ENCODE data around the gene DLL1. TPM values are rescaled to one million over a fixed set of nuclear protein-coding genes. Genes with fewer than 3 reads are reported as not detected.

DLL1 gene
- not detected in 2 replicates for total RNA-seq (2011; cell fraction: chromatin; rRNA removed; ENCODE audit: low replicate concordance)
- not detected in 2 replicates for total RNA-seq (2011; cell fraction: nucleolus; rRNA removed)
- not detected in 2 replicates for total RNA-seq (2011; cell fraction: nucleoplasm; rRNA removed)
- total RNA-seq (2014; rRNA removed), result not detected in 2 replicates
- not detected in 2 replicates for total RNA-seq (2014; rRNA removed; fragmentation: Illumina TruSeq; extraction: Trizol)
- not detected in 2 replicates for total RNA-seq (2015; rRNA removed; fragmentation: Illumina TruSeq; extraction: Trizol)
- not detected in 2 replicates for total RNA-seq (2021)
- not detected in 2 replicates for polyA plus RNA-seq (2011; rRNA removed)
- polyA plus RNA-seq (2011; cell fraction: cytosol; rRNA removed), result 0.03 TPM in 1 of 2 replicates, not detected in the other
- not detected in 2 replicates for polyA plus RNA-seq (2011; cell fraction: nucleus; rRNA removed)
- polyA plus RNA-seq (2012), result 0.03 TPM in 1 of 2 replicates, not detected in the other
- polyA plus RNA-seq (2014; fragmentation: Illumina TruSeq; extraction: Trizol), result not detected in 2 replicates
- not detected for polyA plus RNA-seq (2014; fragmentation: Nextera tagmentation; extraction: Ambion mirVana)
- polyA plus RNA-seq (2014; rRNA removed), result not detected in 2 replicates
- not detected in 2 replicates for polyA minus RNA-seq (2011; rRNA and poly(A)+ RNA removed)
- polyA minus RNA-seq (2011; cell fraction: cytosol; rRNA and poly(A)+ RNA removed), result not detected in 2 replicates
- polyA minus RNA-seq (2011; cell fraction: nucleus; rRNA and poly(A)+ RNA removed), result not detected in 2 replicates
- Bru-seq, nascent RNA, result not detected
- BruChase-seq, experiment 1, labeled RNA remaining after a 2-hour chase, result not detected
- BruChase-seq, experiment 2, labeled RNA remaining after a 6-hour chase, result percentile 24 among the genes with signal in this experiment
- long read RNA-seq, experiment 1, partial matches to known transcripts, result 0 of 2 reads
- long read RNA-seq, experiment 1, other reads (novel, unspliced or antisense), result 2 of 2 reads
- long read RNA-seq, experiment 2, result 0 reads
- long read RNA-seq, experiment 3, result 0 reads

GRCh38 chr6:170290296-170291128 lies at the start of gene DLL1:
Gene DLL1 (minus strand): TSS chr6:170291078. CDS start chr6:170290139, 939 bp downstream.
- no peaks in the 10 kb centered on the region for H3K79me2 ChIP-seq (ENCODE audit: control insufficient read depth, insufficient read depth, low read length)
- H3K27me3 ChIP-seq (ENCODE audit: control insufficient read depth in 2 of 2, insufficient read depth in 2 of 2, low read length in 2 of 2), result peaks cover 65 to 93% of the 10 kb centered on the region in 2 experiments
- no peaks in the 10 kb centered on the region for H3K36me3 ChIP-seq (ENCODE audit: control insufficient read depth, insufficient read depth, low read length)
- H4K20me1 ChIP-seq (replicated peaks; ENCODE audit: control insufficient read depth, insufficient read depth, low read length), result peaks cover 25% of the 10 kb centered on the region
- in situ Hi-C loops (cut with MboI) (no loop called here), intact Hi-C loops (cut with micrococcal nuclease) (loop anchor here (5.0 to 10.0 kb wide), 2 partner anchors 137 to 224 kb away; no protein-coding TSS in a partner anchor)
- DNase-seq (ENCODE audit: extremely low read depth in 1 of 4, low spot score in 3 of 4) (no peak), FAIRE-seq (no peak), ATAC-seq (no peak)
- H3K27ac ChIP-seq (ENCODE audit: extremely low read depth, low read depth, low read length), result no peak within 1 kb of the TSS
- 21% methylated on average over 54 of the region's 83 CpGs for WGBS (ENCODE audit: insufficient coverage, low coverage, missing lambda C conversion rate)
- no peak within 1 kb of the TSS for H2AFZ ChIP-seq (ENCODE audit: low read depth, low read length)
- H3K4me1 ChIP-seq (replicated peaks in 1 of 2; ENCODE audit: control insufficient read depth in 2 of 2, insufficient read depth in 2 of 2, low read length in 2 of 2), result peaks cover 0 to 44% of the 10 kb centered on the region in 2 experiments; a peak in 4 of 5 replicates
- CTCF ChIA-PET (ENCODE audit: low intra/inter-chr PET ratio), result interaction anchor here (0.5 kb wide), 1 partner anchor 227 kb away, joined by 3 read pairs; no protein-coding TSS in a partner anchor
- H3K9me1 ChIP-seq (ENCODE audit: control insufficient read depth, insufficient read depth, low read length), result no peaks in the 10 kb centered on the region
- H3K9me3 ChIP-seq (replicated peaks; ENCODE audit: control insufficient read depth, insufficient read depth, low read depth, low read length), result no peaks in the 10 kb centered on the region
- H3K4me2 ChIP-seq (ENCODE audit: insufficient read depth, low read length), result no peak within 1 kb of the TSS
- POLR2A ChIA-PET, result interaction anchor here (0.8 kb wide), 1 partner anchor 9 kb away, joined by 4 read pairs; no protein-coding TSS in a partner anchor
- BruUV-seq (replicated peaks), result no TSS peak
- H3K9ac ChIP-seq (ENCODE audit: insufficient read depth in 1 of 2, low read depth in 2 of 2, low read length in 2 of 2), result no peak within 1 kb of the TSS
- no peak within 1 kb of the TSS for H3K4me3 ChIP-seq
- TF ChIP-seq ZBTB1 (CRISPR knock-in tag; IDR thresholded peaks at IDR 0.05; ENCODE audit: borderline replicate concordance, low read depth) (no peak), PURB (CRISPR knock-in tag; IDR thresholded peaks at IDR 0.05; ENCODE audit: low read depth) (no peak), ZBTB11 (CRISPR knock-in tag; IDR thresholded peaks at IDR 0.05) (peak in 1 of 3 experiments; percentile 34; a peak in 1 of 6 replicates), DDX20 (tag; IDR thresholded peaks at IDR 0.05; ENCODE audit: low read depth) (no peak), TSHZ1 (CRISPR knock-in tag; IDR thresholded peaks at IDR 0.05) (no peak)
